Ureter (tissue), 1 donor: ENCODE measurements around the gene CTDSP2. TPM values are rescaled to one million over a fixed set of nuclear protein-coding genes. Genes with fewer than 3 reads are reported as not detected.
"Not testable (repeated sequence)": the region's sequence is repeated elsewhere in the genome, so short reads cannot be mapped to it uniquely, and the experiment has no call there.

ENCODE experiments used
- DNase-seq: peaks from one replicate; pipeline ENCODE4 v3.0.0-alpha.2; 2020; ENCODE audit warnings: low spot score
- total RNA-seq: library from RNA; stranded (reverse); gene quantifications from one replicate; pipeline ENCODE4 v1.2.4, GENCODE V29; 2023
- donor health status: DM: yes; HTN: yes; CAD: no.

Gene CTDSP2
- total RNA-seq, 1 donor from 2014 or later = 130 TPM

DNA sequence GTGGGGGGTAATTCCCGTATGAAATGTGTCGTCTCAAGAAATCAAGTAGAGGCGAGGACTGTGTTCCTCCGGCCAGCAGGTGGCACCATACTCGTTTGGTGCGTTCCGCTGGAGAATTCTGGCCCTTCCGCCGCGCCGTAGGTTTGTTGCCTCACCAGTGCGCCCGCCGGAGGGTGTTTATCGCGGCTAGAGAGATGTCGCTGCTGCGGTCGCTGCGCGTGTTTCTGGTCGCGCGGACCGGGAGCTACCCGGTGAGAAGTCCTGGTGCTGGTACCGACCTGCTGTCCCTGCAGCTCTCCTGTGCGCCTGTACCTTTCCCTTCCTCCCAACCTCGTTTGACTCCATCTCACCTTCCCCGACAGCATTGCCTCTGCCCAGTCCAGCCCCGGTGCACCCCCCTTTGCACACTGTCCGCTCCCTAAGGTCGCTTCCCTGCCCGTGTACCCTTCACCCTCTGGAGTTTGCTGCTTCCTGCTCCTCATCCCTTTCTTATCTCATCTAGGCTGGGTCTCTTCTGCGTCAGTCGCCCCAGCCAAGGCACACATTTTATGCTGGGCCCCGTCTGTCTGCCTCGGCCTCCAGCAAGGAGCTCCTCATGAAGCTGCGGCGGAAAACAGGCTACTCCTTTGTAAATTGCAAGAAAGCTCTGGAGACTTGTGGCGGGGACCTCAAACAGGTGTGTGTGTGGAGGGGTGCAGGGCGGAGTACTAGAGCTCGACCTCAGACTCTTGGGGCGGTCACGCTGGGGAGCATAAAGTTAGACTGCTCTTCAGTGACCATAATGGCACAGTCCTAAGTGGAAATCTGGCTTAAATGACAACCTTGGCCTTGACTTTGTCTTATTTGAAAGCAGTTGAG, 63.7 kb downstream of the CTDSP2 start, which contains the start of gene TSFM:
TSFM (plus strand) TSS at position 180 of the 858 bp plus-strand sequence; CDS start at position 195, 15 bp downstream.
- peak; percentile 96 for DNase-seq

DNA sequence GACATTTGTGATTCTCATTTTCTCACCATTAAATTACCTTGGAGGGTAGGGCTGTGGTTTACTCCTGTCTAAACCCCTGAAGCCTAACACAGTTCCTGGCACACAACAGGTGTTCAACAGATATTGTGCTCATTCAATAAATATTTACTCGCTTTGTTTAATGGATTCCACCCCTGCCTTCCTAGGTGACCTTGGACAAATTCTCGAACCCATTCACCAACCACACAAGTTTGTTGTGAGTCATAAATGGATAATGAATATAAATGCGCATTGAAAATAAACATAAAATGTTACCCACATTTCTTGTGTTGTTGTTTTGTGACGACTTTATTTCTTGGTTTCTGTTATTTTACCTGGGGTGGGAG, 64.3 kb downstream of the CTDSP2 start:
- DNase-seq = no peak

DNA sequence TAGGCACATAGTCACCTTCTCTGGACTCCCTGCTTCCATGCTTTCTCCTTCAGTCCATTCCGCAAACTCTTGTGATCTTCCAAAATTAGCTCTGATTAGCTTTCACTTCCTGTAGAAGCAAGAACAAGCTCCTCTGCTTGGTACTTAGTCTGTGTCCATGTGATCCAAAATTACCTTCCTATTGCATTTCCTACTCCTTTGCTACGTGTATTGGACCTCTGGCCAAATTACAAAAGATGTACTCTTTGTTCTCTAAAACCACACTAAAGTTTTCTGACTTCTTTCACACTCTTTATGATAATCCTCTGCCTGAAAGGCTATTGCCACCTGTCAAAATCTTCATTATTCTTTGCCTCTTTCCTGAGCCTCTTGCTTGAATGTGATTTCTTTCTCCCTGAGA, 64.7 kb downstream of the CTDSP2 start:
- no peak for DNase-seq

DNA sequence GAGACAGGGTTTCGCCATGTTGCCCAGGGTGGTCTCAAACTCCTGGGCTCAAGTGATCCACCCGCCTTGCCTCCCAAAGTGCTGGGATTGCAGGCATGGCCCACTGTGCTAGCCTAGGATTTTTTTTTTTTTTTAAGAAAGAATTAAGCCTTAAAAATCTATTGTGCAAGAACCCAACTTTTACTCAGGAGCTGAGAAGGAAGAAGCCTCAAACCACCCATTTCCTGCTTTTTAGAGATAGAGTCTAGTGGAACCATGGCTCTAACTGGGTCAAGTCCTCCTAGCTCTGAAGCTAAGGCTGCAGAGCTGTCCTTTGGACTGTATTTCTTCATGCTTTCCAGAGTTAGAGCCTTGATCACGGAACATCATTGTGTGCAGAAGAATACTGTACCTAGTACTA, 65.3 kb downstream of the CTDSP2 start:
- no peak for DNase-seq

DNA sequence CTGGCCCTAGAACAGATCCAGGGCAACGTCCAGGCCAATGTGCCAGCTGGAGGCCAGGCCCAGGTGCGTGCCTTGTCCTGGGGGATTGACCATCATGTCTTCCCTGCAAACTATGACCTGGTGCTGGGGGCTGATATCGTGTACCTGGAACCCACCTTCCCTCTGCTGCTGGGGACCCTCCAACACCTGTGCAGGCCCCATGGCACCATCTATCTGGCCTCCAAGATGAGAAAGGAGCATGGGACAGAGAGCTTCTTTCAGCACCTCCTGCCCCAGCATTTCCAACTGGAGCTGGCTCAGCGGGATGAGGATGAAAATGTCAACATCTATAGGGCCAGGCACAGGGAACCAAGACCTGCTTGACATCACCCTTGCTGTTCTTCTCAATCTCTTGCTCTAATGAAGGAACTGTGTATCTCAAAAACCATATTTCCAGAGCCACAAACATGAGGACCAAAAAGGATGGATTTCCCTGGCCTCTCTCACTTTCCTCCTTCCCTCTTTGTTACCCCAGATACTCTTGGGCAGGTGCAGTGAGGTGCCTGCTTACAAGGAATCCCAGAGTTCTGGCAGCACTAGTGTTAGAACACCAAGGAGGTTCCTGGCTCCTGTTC, 66.1 kb downstream of the CTDSP2 start:
- DNase-seq = no peak

DNA sequence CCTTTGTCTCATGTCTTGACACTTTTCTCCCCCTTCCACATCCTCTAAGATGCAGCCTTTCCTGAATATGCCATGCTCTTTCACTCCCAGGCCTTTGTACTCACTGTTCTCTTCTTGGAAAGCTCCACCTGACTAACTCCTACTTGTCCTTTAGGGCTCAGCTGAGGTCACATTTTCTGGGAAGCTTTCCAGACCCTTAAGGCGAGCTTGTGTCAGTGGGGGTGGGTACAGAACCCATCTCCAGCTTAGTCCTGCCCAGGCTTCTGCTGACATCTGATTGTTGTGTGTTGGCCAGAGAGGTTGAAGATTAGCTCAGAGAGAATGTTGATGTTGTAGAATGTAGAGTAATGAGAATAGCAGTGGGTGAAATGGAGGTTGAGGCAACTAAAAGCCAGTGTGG, 66.8 kb downstream of the CTDSP2 start:
- no peak for DNase-seq

DNA sequence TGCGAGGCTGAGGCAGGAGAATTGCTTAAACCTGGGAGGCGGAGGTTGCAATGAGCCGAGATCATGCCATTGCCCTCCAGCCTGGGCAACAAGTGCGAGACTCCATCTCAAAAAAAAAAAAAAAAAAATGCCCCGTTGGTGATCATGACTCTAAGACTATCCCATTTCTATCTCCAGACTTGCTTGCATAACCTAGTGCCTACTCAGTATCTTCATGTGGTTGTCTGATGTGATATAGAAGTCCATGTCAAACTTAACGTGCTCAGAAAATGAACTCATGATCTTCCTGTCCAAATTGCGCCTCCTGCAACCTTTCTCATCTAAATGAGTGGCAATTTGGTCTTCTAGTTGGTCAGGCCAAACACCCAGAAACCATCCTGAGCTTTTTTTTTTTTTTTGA, 68.6 kb downstream of the CTDSP2 start:
- no peak for DNase-seq

DNA sequence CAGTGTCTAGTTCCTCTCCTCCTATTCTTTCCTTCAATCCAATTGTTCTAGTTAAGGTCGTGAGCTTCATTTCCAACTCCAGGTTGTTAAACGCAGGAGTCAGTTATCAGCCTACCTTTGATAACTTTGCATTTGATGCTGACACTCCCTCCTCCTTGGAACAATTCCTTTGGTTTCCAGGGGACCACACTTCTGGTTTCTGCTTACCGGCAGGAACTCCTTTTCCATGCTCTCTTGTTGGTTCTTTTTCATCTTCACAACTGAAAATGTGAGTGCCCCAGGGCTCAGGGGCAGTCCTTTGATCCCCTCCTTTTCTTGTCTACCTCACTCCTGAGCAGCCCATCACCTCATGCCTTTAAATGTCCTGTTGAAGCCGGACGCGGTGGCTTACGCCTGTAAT, 69.2 kb downstream of the CTDSP2 start:
- no peak for DNase-seq

DNA sequence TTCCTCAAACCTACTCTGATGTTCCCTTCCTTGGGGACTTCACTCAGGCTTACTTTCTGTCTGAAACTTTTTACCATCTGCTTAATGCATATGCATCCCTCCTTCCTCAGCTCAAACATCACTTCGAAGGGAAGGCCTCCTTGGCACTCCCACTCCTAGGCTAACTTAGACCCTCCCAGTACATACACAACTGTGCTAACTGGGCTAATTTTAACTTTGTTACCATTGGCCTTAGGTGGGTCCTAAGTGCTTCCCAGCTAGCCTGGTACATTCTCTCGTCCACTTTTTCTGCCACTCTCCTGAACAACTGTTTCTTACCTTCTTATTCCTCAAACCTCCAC, 70.3 kb downstream of the CTDSP2 start:
- DNase-seq = no peak

DNA sequence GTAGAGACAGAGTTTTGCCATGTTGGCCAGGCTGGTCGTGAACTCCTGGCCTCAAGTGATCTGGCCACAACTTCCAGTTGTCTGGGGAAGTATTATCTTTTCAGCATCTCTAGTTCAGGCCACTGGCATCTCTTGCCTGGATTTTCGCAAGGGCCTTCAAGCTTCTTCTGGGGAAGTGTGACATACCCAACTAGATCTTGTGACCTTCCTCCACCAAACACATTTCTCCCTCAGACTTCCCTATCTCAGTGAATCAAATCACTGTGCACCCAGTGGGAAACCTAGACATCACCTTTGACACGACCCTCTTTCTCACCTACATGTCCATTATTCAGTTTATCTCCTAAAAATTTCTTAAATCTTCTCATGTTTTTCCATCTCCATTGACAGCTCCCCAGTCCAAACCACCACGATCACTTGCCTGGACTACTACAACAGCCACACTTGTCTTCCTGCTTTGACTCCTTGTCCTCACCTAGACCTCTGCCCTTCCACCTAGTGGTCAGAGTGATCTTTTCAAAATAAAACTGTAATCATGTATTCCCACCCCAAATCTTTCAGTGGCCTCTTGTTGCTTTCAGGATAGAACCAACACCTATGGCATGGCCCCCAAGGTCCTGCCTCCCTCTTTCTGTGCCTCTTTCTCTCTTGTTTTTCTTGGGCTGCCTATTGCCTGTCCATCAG, 70.8 kb downstream of the CTDSP2 start:
- DNase-seq = no peak

DNA sequence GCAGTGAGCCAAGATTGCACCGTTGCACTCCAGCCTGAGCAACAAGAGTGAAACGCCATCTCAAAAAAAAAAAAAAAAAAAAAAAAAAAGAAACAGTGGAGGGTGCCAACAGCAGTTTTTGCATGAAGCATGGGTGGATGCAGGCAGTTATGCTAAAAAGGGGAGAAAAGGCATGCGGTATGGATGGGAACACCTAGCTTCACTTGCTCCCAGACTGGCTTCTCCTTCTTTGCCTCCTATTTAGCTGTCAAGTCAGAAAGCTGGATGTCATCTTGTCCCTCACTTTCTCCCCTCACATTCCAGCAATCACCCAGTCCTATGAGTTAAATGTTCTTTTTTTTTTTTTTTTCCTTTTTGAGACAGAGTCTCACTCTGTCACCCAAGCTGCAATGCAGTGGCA, 71.5 kb downstream of the CTDSP2 start:
- no peak for DNase-seq

DNA sequence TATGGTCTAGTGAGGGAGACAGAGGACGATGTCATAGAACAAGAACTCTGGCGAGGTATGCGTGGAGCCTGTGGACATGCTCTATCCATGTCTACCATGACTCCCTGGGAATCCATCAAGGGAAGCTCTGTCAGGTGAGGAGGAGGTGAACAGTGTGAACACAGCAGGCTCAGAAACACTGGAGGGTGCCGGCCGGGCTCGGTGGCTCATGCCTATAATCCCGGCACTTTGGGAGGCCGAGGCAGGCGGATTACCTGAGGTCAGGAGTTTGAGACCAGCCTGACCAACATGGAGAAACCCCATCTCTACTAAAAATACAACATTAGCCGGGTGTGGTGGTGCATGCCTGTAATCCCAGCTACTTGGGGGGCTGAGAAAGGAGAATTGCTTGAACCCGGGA, 71.9 kb downstream of the CTDSP2 start:
- not testable (repeated sequence) for DNase-seq

DNA sequence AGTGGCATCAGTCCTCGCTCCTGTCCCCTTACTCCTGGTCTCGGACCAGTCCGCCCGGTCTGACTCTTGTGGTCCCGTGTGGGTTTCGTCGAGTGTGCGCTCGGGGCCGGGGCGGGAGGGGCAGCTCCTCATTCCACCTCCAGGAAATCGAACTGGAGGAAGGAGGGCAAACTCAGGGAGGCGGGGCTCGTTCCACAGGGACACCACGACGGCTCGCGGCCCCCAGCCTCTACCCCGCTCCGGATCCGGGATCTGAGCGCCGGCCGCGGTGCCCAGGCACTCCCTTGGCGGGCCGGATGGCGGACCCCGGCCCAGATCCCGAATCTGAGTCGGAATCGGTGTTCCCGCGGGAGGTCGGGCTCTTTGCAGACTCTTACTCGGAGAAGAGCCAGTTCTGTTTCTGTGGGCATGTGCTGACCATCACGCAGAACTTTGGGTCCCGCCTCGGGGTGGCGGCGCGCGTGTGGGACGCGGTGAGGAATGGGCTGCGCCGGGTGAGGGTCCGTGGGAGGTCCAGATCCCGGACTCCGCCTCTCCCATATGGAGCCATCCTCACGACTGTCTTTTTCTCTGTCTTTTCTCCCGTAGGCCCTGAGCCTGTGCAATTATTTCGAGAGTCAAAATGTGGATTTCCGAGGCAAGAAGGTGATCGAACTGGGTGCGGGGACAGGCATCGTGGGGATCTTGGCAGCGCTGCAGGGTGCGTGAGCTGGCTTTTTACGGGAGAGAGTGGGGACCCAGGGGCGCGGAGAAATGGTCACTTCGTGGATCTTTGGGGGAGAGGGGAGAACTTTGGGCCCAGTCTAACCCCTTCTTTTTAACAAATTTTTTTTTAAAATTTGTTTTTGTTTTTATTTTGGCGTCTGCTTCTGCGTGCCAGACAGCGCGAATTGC, 73.9 kb downstream of the CTDSP2 start, which contains the start of gene EEF1AKMT3:
EEF1AKMT3 (plus strand) TSS at position 186 of the 894 bp plus-strand sequence; CDS start at position 297, 111 bp downstream.
- DNase-seq = peak; percentile 80

DNA sequence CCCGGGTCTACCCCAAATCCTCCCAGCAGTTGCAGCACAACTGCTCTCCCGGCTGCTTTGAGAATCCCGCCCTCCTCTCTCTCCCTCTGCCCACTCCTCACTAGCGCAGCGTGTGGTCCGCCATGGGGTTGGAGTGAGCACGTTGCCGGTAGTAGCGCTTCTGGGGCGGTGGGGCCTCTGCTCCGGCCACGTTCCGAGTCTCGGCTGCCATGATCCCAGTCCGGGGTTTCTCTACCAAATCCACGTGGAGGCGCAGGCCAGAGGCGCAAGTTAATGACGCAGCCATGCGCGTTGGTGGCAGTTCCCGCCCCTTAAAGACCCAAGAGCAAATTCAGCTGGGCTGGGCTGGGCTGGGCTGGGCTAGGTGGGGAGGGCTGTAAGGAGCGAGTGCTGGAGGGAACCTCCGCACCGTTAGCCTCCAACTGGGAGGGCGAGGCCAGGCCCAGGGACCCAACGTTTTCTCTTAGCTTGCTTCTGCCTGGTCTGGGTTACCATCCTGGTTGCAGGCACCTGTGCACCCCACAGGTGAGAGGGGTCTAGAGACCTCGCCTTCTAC, 74.6 kb downstream of the CTDSP2 start, which contains the start of gene METTL1:
METTL1 (minus strand) TSS at position 233 of the 556 bp plus-strand sequence; CDS start at position 211, 22 bp downstream.
- DNase-seq = peak; percentile 96

DNA sequence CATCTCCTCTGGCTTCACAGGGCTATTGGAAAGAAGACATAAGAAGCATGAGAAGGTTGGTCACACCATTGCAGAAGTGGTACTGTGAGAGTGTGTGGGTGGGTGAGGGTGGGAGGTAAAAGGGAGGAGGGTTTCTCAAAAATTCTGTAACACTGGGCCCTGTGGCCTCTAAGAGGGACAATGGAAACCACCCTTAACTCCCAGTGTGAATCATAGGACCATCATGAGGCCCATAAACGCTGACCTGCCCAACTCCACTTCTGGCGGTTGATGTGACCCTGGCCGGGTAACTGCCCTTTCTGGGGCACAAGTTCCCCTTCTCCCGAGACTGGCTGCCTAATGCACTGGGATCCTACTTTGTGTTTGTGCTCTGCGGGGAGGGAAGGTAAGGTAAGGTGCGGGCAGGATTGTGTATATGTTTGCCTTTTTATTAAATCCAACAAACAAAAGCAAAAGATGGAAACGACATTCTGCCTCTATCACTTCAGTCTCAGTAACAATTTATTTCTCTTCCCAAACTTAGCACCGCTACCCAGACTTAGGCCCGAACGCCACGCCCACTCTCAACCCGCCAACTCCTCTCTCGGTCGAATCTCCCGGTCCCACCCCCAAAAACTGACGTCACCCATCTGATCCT, 75.2 kb downstream of the CTDSP2 start:
- peak; percentile 93 for DNase-seq

DNA sequence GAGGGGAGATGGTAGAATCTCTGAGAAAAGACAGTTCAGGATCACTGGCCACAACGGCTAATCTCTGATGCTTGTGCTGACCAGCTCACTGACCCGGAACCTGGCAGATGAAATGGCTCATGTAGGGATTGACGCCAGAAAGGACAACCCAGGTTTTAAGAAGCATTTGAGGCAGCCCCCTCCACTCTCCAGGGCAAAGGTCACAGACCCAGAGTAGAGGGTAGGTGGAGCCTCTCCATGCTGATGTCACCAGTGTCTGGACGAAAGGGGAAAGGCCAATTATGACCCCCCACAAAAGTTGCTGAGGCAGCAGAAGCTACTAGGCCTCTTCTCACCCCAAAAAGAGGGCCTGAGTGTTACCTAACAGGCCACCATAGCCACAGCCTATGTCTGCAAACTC, 75.8 kb downstream of the CTDSP2 start:
- no peak for DNase-seq
